Measurements from ENCODE around the gene PRSS27.

PRSS27 gene

GRCh38 chr16:2704166-2704982 is 15.7 kb downstream of the PRSS27 start:
- no peak overlapping the region for H3K4me3 ChIP-seq (ENCODE audit: insufficient read depth, low read depth, low read length, poor library complexity, severe bottlenecking)

GRCh38 chr16:2702871-2703745 is 16.9 kb downstream of the PRSS27 start:
- Histone ChIP-seq H3K9me3 (ENCODE audit: control insufficient read depth, low read length) (no peaks in the 10 kb centered on the region), H3K27me3 (replicated peaks; ENCODE audit: control insufficient read depth, insufficient read depth, low read length, poor library complexity, severe bottlenecking) (no peaks in the 10 kb centered on the region), H3K4me3 (ENCODE audit: insufficient read depth, low read depth, low read length, poor library complexity, severe bottlenecking) (no peak overlapping the region), H3K27ac (ENCODE audit: insufficient read depth, low read length, poor library complexity, severe bottlenecking) (no peak overlapping the region), H3K36me3 (ENCODE audit: control insufficient read depth, insufficient read depth, low read length) (peaks cover 83% of the 10 kb centered on the region), H3K4me1 (ENCODE audit: control insufficient read depth, insufficient read depth, low read length, poor library complexity, severe bottlenecking) (no peaks in the 10 kb centered on the region)
- no peak for DNase-seq

More at GRCh38 chr16:2704166-2704982, 15.7 kb downstream of the PRSS27 start:
- DNase-seq = no peak
- no peaks in the 10 kb centered on the region for H3K4me1 ChIP-seq (ENCODE audit: control insufficient read depth, insufficient read depth, low read length, poor library complexity, severe bottlenecking)
- peaks cover 80% of the 10 kb centered on the region for H3K36me3 ChIP-seq (ENCODE audit: control insufficient read depth, insufficient read depth, low read length)
- no peaks in the 10 kb centered on the region for H3K27me3 ChIP-seq (replicated peaks; ENCODE audit: control insufficient read depth, insufficient read depth, low read length, poor library complexity, severe bottlenecking)
- no peaks in the 10 kb centered on the region for H3K9me3 ChIP-seq (ENCODE audit: control insufficient read depth, low read length)
- no peak overlapping the region for H3K27ac ChIP-seq (ENCODE audit: insufficient read depth, low read length, poor library complexity, severe bottlenecking)

- H3K36me3 ChIP-seq (ENCODE audit: control insufficient read depth, insufficient read depth, low read length) = peaks cover 83% of the 10 kb centered on the region
- H3K27me3 ChIP-seq (replicated peaks; ENCODE audit: control insufficient read depth, insufficient read depth, low read length, poor library complexity, severe bottlenecking) = no peaks in the 10 kb centered on the region
- H3K27ac ChIP-seq (ENCODE audit: insufficient read depth, low read length, poor library complexity, severe bottlenecking) = no peak overlapping the region
- DNase-seq = no peak
- H3K9me3 ChIP-seq (ENCODE audit: control insufficient read depth, low read length) = no peaks in the 10 kb centered on the region
- H3K4me1 ChIP-seq (ENCODE audit: control insufficient read depth, insufficient read depth, low read length, poor library complexity, severe bottlenecking) = no peaks in the 10 kb centered on the region
- H3K4me3 ChIP-seq (ENCODE audit: insufficient read depth, low read depth, low read length, poor library complexity, severe bottlenecking) = no peak overlapping the region
Observed at GRCh38 chr16:2702438-2702825, 17.6 kb downstream of the PRSS27 start.

- Histone ChIP-seq H3K27ac (ENCODE audit: insufficient read depth, low read length, poor library complexity, severe bottlenecking) (no peak overlapping the region), H3K4me3 (ENCODE audit: insufficient read depth, low read depth, low read length, poor library complexity, severe bottlenecking) (no peak overlapping the region), H3K27me3 (replicated peaks; ENCODE audit: control insufficient read depth, insufficient read depth, low read length, poor library complexity, severe bottlenecking) (no peaks in the 10 kb centered on the region), H3K36me3 (ENCODE audit: control insufficient read depth, insufficient read depth, low read length) (peaks cover 85% of the 10 kb centered on the region), H3K4me1 (ENCODE audit: control insufficient read depth, insufficient read depth, low read length, poor library complexity, severe bottlenecking) (no peaks in the 10 kb centered on the region), H3K9me3 (ENCODE audit: control insufficient read depth, low read length) (no peaks in the 10 kb centered on the region)
- DNase-seq = no peak
Observed at GRCh38 chr16:2701713-2702437, 18.1 kb downstream of the PRSS27 start.

- H3K27ac ChIP-seq (ENCODE audit: insufficient read depth, low read length, poor library complexity, severe bottlenecking) = no peak overlapping the region
- no peaks in the 10 kb centered on the region for H3K4me1 ChIP-seq (ENCODE audit: control insufficient read depth, insufficient read depth, low read length, poor library complexity, severe bottlenecking)
- DNase-seq = no peak
- H3K4me3 ChIP-seq (ENCODE audit: insufficient read depth, low read depth, low read length, poor library complexity, severe bottlenecking) = no peak overlapping the region
- no peaks in the 10 kb centered on the region for H3K27me3 ChIP-seq (replicated peaks; ENCODE audit: control insufficient read depth, insufficient read depth, low read length, poor library complexity, severe bottlenecking)
- no peaks in the 10 kb centered on the region for H3K9me3 ChIP-seq (ENCODE audit: control insufficient read depth, low read length)
- H3K36me3 ChIP-seq (ENCODE audit: control insufficient read depth, insufficient read depth, low read length) = peaks cover 89% of the 10 kb centered on the region
Observed at GRCh38 chr16:2701272-2701671, 18.8 kb downstream of the PRSS27 start.

GRCh38 chr16:2700786-2701185 is 19.2 kb downstream of the PRSS27 start:
- DNase-seq = no peak
- peaks cover 87% of the 10 kb centered on the region for H3K36me3 ChIP-seq (ENCODE audit: control insufficient read depth, insufficient read depth, low read length)
- no peak overlapping the region for H3K27ac ChIP-seq (ENCODE audit: insufficient read depth, low read length, poor library complexity, severe bottlenecking)
- H3K4me1 ChIP-seq (ENCODE audit: control insufficient read depth, insufficient read depth, low read length, poor library complexity, severe bottlenecking) = no peaks in the 10 kb centered on the region
- no peaks in the 10 kb centered on the region for H3K27me3 ChIP-seq (replicated peaks; ENCODE audit: control insufficient read depth, insufficient read depth, low read length, poor library complexity, severe bottlenecking)
- no peaks in the 10 kb centered on the region for H3K9me3 ChIP-seq (ENCODE audit: control insufficient read depth, low read length)
- no peak overlapping the region for H3K4me3 ChIP-seq (ENCODE audit: insufficient read depth, low read depth, low read length, poor library complexity, severe bottlenecking)

GRCh38 chr16:2699791-2700600 is 20.0 kb downstream of the PRSS27 start:
- Histone ChIP-seq H3K9me3 (ENCODE audit: control insufficient read depth, low read length) (no peaks in the 10 kb centered on the region), H3K27me3 (replicated peaks; ENCODE audit: control insufficient read depth, insufficient read depth, low read length, poor library complexity, severe bottlenecking) (no peaks in the 10 kb centered on the region), H3K36me3 (ENCODE audit: control insufficient read depth, insufficient read depth, low read length) (peaks cover 79% of the 10 kb centered on the region), H3K27ac (ENCODE audit: insufficient read depth, low read length, poor library complexity, severe bottlenecking) (no peak overlapping the region), H3K4me3 (ENCODE audit: insufficient read depth, low read depth, low read length, poor library complexity, severe bottlenecking) (no peak overlapping the region), H3K4me1 (ENCODE audit: control insufficient read depth, insufficient read depth, low read length, poor library complexity, severe bottlenecking) (no peaks in the 10 kb centered on the region)
- no peak for DNase-seq

GRCh38 chr16:2698965-2699750 is 20.9 kb downstream of the PRSS27 start:
- Histone ChIP-seq H3K4me3 (ENCODE audit: insufficient read depth, low read depth, low read length, poor library complexity, severe bottlenecking) (no peak overlapping the region), H3K27me3 (replicated peaks; ENCODE audit: control insufficient read depth, insufficient read depth, low read length, poor library complexity, severe bottlenecking) (no peaks in the 10 kb centered on the region), H3K27ac (ENCODE audit: insufficient read depth, low read length, poor library complexity, severe bottlenecking) (no peak overlapping the region), H3K4me1 (ENCODE audit: control insufficient read depth, insufficient read depth, low read length, poor library complexity, severe bottlenecking) (no peaks in the 10 kb centered on the region), H3K36me3 (ENCODE audit: control insufficient read depth, insufficient read depth, low read length) (peaks cover 72% of the 10 kb centered on the region), H3K9me3 (ENCODE audit: control insufficient read depth, low read length) (no peaks in the 10 kb centered on the region)
- no peak for DNase-seq

Data from effector memory CD4-positive, alpha-beta T cell (primary cell).